OCI-LY7 (cell line): Measurements from ENCODE around the gene VAC14. TPM values are rescaled to one million over a fixed set of nuclear protein-coding genes. Genes with fewer than 3 reads are reported as not detected.

Experiments
- BruUV-seq: library from RNA; stranded (reverse); fragments of 400-500 nt; replicated peaks from 2 replicates; lab custom pipeline; 2021; lab: Mats Ljungman, UMichigan
- CTCF ChIA-PET: fragments of 300-600 bp; sonication (Branson Sonifier 250); formaldehyde crosslinking; loops from one replicate; lab custom pipeline; 2022; ENCODE audit warnings: antibody characterized with exemption; ENCODE audit not compliant: unreplicated experiment; lab: Charles Lee
- POLR2A ChIA-PET: fragments of 300-600 bp; sonication (Branson Sonifier 250); formaldehyde crosslinking; loops from one replicate; lab custom pipeline; 2022; ENCODE audit warnings: antibody characterized with exemption; lab: Charles Lee
- DNase-seq: peaks from one replicate; pipeline ENCODE4 v3.0.0-alpha.2; 2015; ENCODE audit warnings: low spot score
- H2AFZ ChIP-seq: fragments of 200-600 bp; sonication (generic), shearing (Covaris generic); 2 replicates; pipeline ENCODE4 v1.6.1; 2014; ENCODE audit warnings: mild to moderate bottlenecking, antibody characterized with exemption, low read length, moderate library complexity
- H3K27ac ChIP-seq: fragments of 200-600 bp; sonication (generic); 2 replicates; pipeline ENCODE4 v1.5.1; 2014; ENCODE audit warnings: mixed run types, low read depth, mild to moderate bottlenecking, moderate library complexity, low read length, inconsistent platforms; ENCODE audit not compliant: poor library complexity, severe bottlenecking
- H3K36me3 ChIP-seq: fragments of 200-600 bp; sonication (generic); 2 replicates; pipeline ENCODE4 v1.6.1; 2014; ENCODE audit warnings: mild to moderate bottlenecking, antibody characterized with exemption, low read length, moderate library complexity, mixed read lengths; ENCODE audit not compliant: insufficient read depth
- H3K4me1 ChIP-seq: fragments of 200-600 bp; sonication (generic); 2 replicates; pipeline ENCODE4 v1.5.1; 2014; ENCODE audit warnings: mild to moderate bottlenecking, low read length; ENCODE audit not compliant: insufficient read depth, poor library complexity, severe bottlenecking
- H3K4me2 ChIP-seq: fragments of 200-600 bp; sonication (generic); 2 replicates; pipeline ENCODE4 v1.6.1; 2014; ENCODE audit warnings: mild to moderate bottlenecking, low read length
- H3K4me3 ChIP-seq: fragments of 200-600 bp; sonication (generic); 2 replicates; pipeline ENCODE4 v1.5.1; 2014; ENCODE audit warnings: mild to moderate bottlenecking, low read depth, low read length; ENCODE audit not compliant: poor library complexity, severe bottlenecking
- H3K79me2 ChIP-seq: fragments of 200-600 bp; sonication (generic); 2 replicates; pipeline ENCODE4 v1.6.1; 2016; ENCODE audit warnings: low read depth, mild to moderate bottlenecking, low read length, moderate library complexity, mixed read lengths; ENCODE audit not compliant: insufficient read depth
- H3K9me2 ChIP-seq: fragments of 200-600 bp; sonication (generic); 2 replicates; pipeline ENCODE4 v1.6.1; 2016; ENCODE audit warnings: mild to moderate bottlenecking, low read length, mixed read lengths; ENCODE audit not compliant: insufficient read depth
- H3K9me3 ChIP-seq: fragments of 200-600 bp; sonication (generic); 2 replicates; pipeline ENCODE4 v1.6.1; 2014; ENCODE audit warnings: mild to moderate bottlenecking, mixed run types, low read length, mixed read lengths
- H4K20me1 ChIP-seq: fragments of 200-600 bp; sonication (generic); 2 replicates; pipeline ENCODE4 v1.6.1; 2014; ENCODE audit warnings: mild to moderate bottlenecking, antibody characterized with exemption, low read length, moderate library complexity, mixed read lengths; ENCODE audit not compliant: insufficient read depth
- CTCF ChIP-seq: fragments of 200-600 bp; sonication (generic); conservative IDR thresholded peaks from 2 replicates; pipeline ENCODE4 v1.5.1; 2014; ENCODE audit warnings: mild to moderate bottlenecking, antibody characterized with exemption, low read length, moderate library complexity, mixed read lengths
- EZH2phosphoT487 ChIP-seq: fragments of 200-600 bp; sonication (generic); IDR thresholded peaks from 2 replicates; pipeline ENCODE4 v1.6.1; 2018; ENCODE audit warnings: low read depth, borderline replicate concordance, mild to moderate bottlenecking, mixed run types, antibody characterized with exemption, low read length, moderate library complexity, mixed read lengths
- intact Hi-C: fragments of 100-400 bp; cut with micrococcal nuclease; formaldehyde crosslinking; loops from one replicate; pipeline ENCODE4 v1.10.0; 2022; ENCODE audit not compliant: unreplicated experiment
- total RNA-seq, 2 experiments: library from RNA; depleted of rRNA in 1 of 2; stranded (reverse); fragments of >200 nt in 1 of 2; shearing (Covaris generic) in 1 of 2; gene quantifications; 2 replicates each; pipeline ENCODE4 v1.2.3, GENCODE V29; 2014 to 2022

The VAC14 gene
- total RNA-seq, 2 experiments from 2014 or later: 37.6 to 43.1 TPM

GRCh38 chr16:70717065-70717464, 83.9 kb downstream of the VAC14 start:
- ChIA-PET CTCF (no interaction called here), POLR2A (no interaction called here)
- Histone ChIP-seq H3K4me2 (no peak overlapping the region), H3K4me3 (no peak overlapping the region), H2AFZ (no peak overlapping the region), H3K9me2 (no peaks in the 10 kb centered on the region), H4K20me1 (no peaks in the 10 kb centered on the region), H3K9me3 (no peaks in the 10 kb centered on the region), H3K4me1 (no peaks in the 10 kb centered on the region), H3K79me2 (no peaks in the 10 kb centered on the region), H3K36me3 (peaks cover 12% of the 10 kb centered on the region), H3K27ac (no peak overlapping the region)
- TF ChIP-seq CTCF (no peak), EZH2phosphoT487 (no peak)
- DNase-seq: no peak
- no TSS peak for BruUV-seq
- intact Hi-C loops: no loop called here

- no TSS peak for BruUV-seq
- intact Hi-C loops: no loop called here
- Histone ChIP-seq H3K4me3 (no peak overlapping the region), H3K36me3 (peaks cover 12% of the 10 kb centered on the region), H2AFZ (no peak overlapping the region), H3K9me3 (no peaks in the 10 kb centered on the region), H3K4me1 (no peaks in the 10 kb centered on the region), H3K79me2 (no peaks in the 10 kb centered on the region), H4K20me1 (no peaks in the 10 kb centered on the region), H3K27ac (no peak overlapping the region), H3K4me2 (no peak overlapping the region), H3K9me2 (no peaks in the 10 kb centered on the region)
- CTCF ChIA-PET: no interaction called here
- TF ChIP-seq EZH2phosphoT487 (no peak), CTCF (no peak)
- no peak for DNase-seq
- POLR2A ChIA-PET: interaction anchor here (0.6 kb wide), 1 partner anchor 181 kb away, joined by 5 read pairs; no protein-coding TSS in a partner anchor
Observed at GRCh38 chr16:70715860-70716357, 85.0 kb downstream of the VAC14 start.

GRCh38 chr16:70715055-70715858, 85.7 kb downstream of the VAC14 start:
- Histone ChIP-seq H3K4me3 (no peak overlapping the region), H3K9me3 (no peaks in the 10 kb centered on the region), H3K4me2 (no peak overlapping the region), H3K4me1 (no peaks in the 10 kb centered on the region), H3K36me3 (peaks cover 8% of the 10 kb centered on the region), H3K79me2 (no peaks in the 10 kb centered on the region), H3K9me2 (no peaks in the 10 kb centered on the region), H3K27ac (no peak overlapping the region), H4K20me1 (no peaks in the 10 kb centered on the region), H2AFZ (no peak overlapping the region)
- ChIA-PET CTCF (no interaction called here), POLR2A (no interaction called here)
- no TSS peak for BruUV-seq
- DNase-seq: no peak
- intact Hi-C loops: no loop called here
- TF ChIP-seq EZH2phosphoT487 (no peak), CTCF (no peak)
